Hepatocyte (in vitro differentiated cells): Measurements from ENCODE around the gene GALT. TPM values are rescaled to one million over a fixed set of nuclear protein-coding genes. Genes with fewer than 3 reads are reported as not detected.

Experiments used
- DNase-seq: peaks from one replicate; pipeline ENCODE4 v3.0.0-alpha.2; 2016; ENCODE audit warnings: low spot score
- H2AFZ ChIP-seq: fragments of 200-600 bp; sonication (generic); 2 replicates; pipeline ENCODE4 v1.6.0; 2016; ENCODE audit warnings: antibody characterized with exemption, mild to moderate bottlenecking
- H3K27ac ChIP-seq: fragments of 200-600 bp; sonication (generic); 2 replicates; pipeline ENCODE4 v1.5.1; 2016; ENCODE audit warnings: mild to moderate bottlenecking
- H3K27me3 ChIP-seq: fragments of 200-600 bp; sonication (generic); 2 replicates; pipeline ENCODE4 v1.6.1; 2016
- H3K36me3 ChIP-seq: fragments of 200-600 bp; sonication (generic); replicated peaks from 2 replicates; pipeline ENCODE4 v1.5.1; 2016; ENCODE audit warnings: low read depth; ENCODE audit not compliant: insufficient read depth
- H3K4me1 ChIP-seq: fragments of 200-600 bp; sonication (generic); 2 replicates; pipeline ENCODE4 v1.5.1; 2016; ENCODE audit warnings: mild to moderate bottlenecking, moderate library complexity; ENCODE audit not compliant: insufficient read depth
- H3K4me2 ChIP-seq: fragments of 200-600 bp; sonication (generic); 2 replicates; pipeline ENCODE4 v1.6.0; 2016
- H3K4me3 ChIP-seq: fragments of 200-600 bp; sonication (generic); 2 replicates; pipeline ENCODE4 v1.5.1; 2016; ENCODE audit warnings: mild to moderate bottlenecking
- H3K79me2 ChIP-seq: fragments of 200-600 bp; sonication (generic); 2 replicates; pipeline ENCODE4 v1.6.0; 2017; ENCODE audit warnings: mild to moderate bottlenecking
- H3K9me2 ChIP-seq: fragments of 200-600 bp; sonication (generic); replicated peaks from 2 replicates; pipeline ENCODE4 v1.6.0; 2017; ENCODE audit warnings: mild to moderate bottlenecking; ENCODE audit not compliant: insufficient read depth
- H3K9me3 ChIP-seq: fragments of 200-600 bp; sonication (generic); 2 replicates; pipeline ENCODE4 v1.5.1; 2016; ENCODE audit warnings: low read depth, mild to moderate bottlenecking
- H4K20me1 ChIP-seq: fragments of 200-600 bp; sonication (generic); 2 replicates; pipeline ENCODE4 v1.6.0; 2016; ENCODE audit warnings: mild to moderate bottlenecking; ENCODE audit not compliant: insufficient read depth, poor library complexity, severe bottlenecking
- EZH2 ChIP-seq: fragments of 200-600 bp; sonication (generic); IDR thresholded peaks from 2 replicates; pipeline ENCODE4 v1.6.1; 2016; ENCODE audit warnings: antibody characterized with exemption, mild to moderate bottlenecking, borderline replicate concordance
- EZH2phosphoT487 ChIP-seq: fragments of 200-600 bp; sonication (generic); IDR thresholded peaks from one replicate; pipeline ENCODE4 v1.6.1; 2018; ENCODE audit warnings: antibody characterized with exemption, mild to moderate bottlenecking, low read depth, moderate library complexity; ENCODE audit not compliant: unreplicated experiment, severe bottlenecking
- WGBS: methylation state at CpG from one replicate; pipeline ENCODE4 v1.1.6; 2016; ENCODE audit warnings: low lambda C conversion rate; ENCODE audit errors: missing lambda C conversion rate; 5-methylcytosine and 5-hydroxymethylcytosine counted together
- polyA plus RNA-seq: library from polyadenylated mRNA; unstranded; fragments of >200 nt; fragmentation: Nextera tagmentation; extraction: Ambion mirVana; gene quantifications from 2 replicates; pipeline ENCODE4 v1.2.1, GENCODE V29; 2016
- total RNA-seq: library from RNA; depleted of rRNA; stranded (reverse); fragments of >200 nt; gene quantifications from 2 replicates; pipeline ENCODE4 v1.2.3, GENCODE V29; 2014
- TF ChIP-seq, protein P1 (sequence below): fragments of 200-600 bp; sonication (generic); IDR thresholded peaks from 2 replicates; pipeline ENCODE4 v1.5.1; 2016; ENCODE audit warnings: antibody characterized with exemption, mild to moderate bottlenecking; ENCODE audit not compliant: poor library complexity

The GALT gene
- total and polyA plus RNA-seq, 2 experiments from 2014 or later = 46.1 to 121 TPM

DNA sequence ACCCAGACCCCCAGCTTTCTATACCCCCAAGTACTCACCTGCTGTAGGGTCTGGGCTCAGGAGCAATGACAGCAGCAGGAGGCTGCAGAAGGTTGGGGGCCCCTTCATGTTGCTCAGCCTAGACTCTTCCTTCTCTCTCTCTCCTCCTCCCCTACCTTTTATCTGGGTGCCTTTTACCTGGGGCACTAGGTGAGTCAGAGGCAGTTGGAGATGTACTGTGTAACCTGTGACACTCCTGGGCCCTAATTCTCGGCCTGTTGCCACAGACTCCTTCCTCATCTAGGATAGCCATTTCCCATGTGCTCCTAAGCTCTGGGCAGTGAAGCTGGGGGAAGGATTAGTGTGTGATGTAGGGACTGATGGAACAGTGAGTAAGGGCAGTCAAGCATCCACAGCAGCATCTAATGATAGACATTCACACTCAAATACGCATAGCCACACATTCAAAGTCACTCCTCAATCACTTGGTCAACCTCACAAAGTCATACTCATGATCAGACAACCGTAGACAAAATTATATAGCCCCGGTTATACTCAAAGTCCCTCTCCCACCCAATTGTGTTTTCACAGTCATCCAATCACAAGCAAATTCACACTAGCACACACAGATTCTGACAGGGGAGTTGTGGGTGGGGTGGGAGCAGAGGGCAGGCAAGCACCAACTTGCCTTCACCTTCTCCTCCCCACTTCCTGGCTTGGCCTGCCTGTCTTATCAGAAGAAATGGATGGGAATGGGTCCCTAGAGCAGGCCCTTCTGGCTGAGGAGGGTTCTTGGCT is 16.2 kb downstream of the GALT start, which contains the start of gene CCL27:
Gene CCL27 (minus strand): TSS at position 132 of the 777 bp plus-strand sequence. CDS start 24 bp downstream, at position 108.
- Histone ChIP-seq H3K4me2 (no peak within 1 kb of the TSS), H3K27me3 (no peaks in the 10 kb centered on the region), H3K79me2 (peaks cover 15% of the 10 kb centered on the region), H3K36me3 (no peaks in the 10 kb centered on the region), H3K9me2 (no peaks in the 10 kb centered on the region), H3K9me3 (no peaks in the 10 kb centered on the region), H3K27ac (no peak within 1 kb of the TSS), H2AFZ (no peak within 1 kb of the TSS), H4K20me1 (no peaks in the 10 kb centered on the region), H3K4me3 (no peak within 1 kb of the TSS), H3K4me1 (peaks cover 15% of the 10 kb centered on the region)
- DNase-seq = peak; percentile 4
- WGBS = 91% methylated on average over 4 of the region's 4 CpGs
- TF ChIP-seq, protein P1, sequence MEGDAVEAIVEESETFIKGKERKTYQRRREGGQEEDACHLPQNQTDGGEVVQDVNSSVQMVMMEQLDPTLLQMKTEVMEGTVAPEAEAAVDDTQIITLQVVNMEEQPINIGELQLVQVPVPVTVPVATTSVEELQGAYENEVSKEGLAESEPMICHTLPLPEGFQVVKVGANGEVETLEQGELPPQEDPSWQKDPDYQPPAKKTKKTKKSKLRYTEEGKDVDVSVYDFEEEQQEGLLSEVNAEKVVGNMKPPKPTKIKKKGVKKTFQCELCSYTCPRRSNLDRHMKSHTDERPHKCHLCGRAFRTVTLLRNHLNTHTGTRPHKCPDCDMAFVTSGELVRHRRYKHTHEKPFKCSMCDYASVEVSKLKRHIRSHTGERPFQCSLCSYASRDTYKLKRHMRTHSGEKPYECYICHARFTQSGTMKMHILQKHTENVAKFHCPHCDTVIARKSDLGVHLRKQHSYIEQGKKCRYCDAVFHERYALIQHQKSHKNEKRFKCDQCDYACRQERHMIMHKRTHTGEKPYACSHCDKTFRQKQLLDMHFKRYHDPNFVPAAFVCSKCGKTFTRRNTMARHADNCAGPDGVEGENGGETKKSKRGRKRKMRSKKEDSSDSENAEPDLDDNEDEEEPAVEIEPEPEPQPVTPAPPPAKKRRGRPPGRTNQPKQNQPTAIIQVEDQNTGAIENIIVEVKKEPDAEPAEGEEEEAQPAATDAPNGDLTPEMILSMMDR = no peak
- TF ChIP-seq EZH2 (no peak), EZH2phosphoT487 (no peak)

DNA sequence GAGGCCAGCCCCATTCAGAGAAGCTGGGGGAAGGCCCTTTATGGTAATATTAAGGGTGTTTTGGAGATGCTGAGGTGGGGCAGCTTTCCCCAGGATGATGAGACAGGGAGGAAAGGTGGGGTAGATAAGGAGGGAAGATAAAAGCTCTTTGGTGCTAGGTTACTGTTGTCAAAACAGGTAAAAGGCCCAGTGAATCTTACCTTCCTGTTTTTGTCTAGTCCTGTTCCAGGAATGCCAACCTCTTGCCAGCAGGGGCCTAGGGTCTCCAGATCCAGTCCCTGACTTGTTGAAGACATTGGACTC is 16.8 kb downstream of the GALT start:
- Histone ChIP-seq H3K4me3 (no peak overlapping the region), H3K36me3 (no peaks in the 10 kb centered on the region), H3K4me2 (no peak overlapping the region), H3K27ac (no peak overlapping the region), H3K27me3 (no peaks in the 10 kb centered on the region), H3K9me2 (no peaks in the 10 kb centered on the region), H2AFZ (no peak overlapping the region), H3K9me3 (no peaks in the 10 kb centered on the region), H3K79me2 (peaks cover 15% of the 10 kb centered on the region), H4K20me1 (no peaks in the 10 kb centered on the region), H3K4me1 (peaks cover 15% of the 10 kb centered on the region)
- TF ChIP-seq EZH2phosphoT487 = no peak
- TF ChIP-seq, protein P1 = no peak
- DNase-seq = no peak

DNA sequence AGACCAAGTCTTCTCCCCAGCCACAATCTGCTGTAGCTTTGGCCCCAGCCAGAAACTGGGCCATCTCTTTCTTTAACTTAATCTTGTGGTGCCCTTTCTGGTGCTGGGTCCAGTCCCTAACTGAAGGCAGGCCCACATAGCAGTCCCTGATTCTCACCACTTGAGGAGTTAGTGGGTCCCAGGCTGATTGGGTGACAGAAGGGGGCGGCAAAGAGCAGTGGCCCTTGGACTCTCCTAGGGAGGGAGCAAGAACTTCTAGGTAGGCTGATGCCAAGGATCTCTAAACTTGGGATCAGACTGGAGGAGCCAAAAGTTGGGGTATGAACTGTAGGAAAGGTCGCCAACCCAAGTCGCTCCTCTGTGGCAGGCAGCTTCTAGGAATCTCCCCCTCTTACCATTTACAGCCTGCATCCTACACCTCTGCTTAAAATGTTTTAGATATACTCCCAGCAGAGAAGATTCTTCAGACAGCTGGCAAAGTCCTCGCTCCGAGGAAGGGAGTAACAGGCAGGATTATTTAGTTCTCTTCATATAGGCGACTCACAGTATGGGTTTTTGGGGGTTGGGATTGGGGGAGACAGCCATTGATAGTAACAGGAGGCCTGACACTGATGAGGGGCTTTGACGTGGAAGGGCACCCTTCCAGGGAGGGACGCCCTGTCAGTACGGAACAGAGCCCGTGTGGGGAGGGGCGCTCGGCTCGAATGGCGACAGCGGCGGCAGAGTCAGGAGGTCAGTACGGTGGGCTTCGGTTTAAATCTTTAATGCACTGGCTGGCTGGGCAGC is 18.0 kb downstream of the GALT start:
- H3K4me2 ChIP-seq = peak overlapping the region; percentile 85
- H3K36me3 ChIP-seq = no peaks in the 10 kb centered on the region
- DNase-seq = peak; percentile 87
- WGBS = 11% methylated on average over 16 of the region's 18 CpGs
- no peaks in the 10 kb centered on the region for H3K9me3 ChIP-seq
- H3K4me3 ChIP-seq = peak overlapping the region; percentile 76
- no peaks in the 10 kb centered on the region for H3K27me3 ChIP-seq
- H3K27ac ChIP-seq = peak overlapping the region; percentile 99
- H4K20me1 ChIP-seq = no peaks in the 10 kb centered on the region
- peaks cover 15% of the 10 kb centered on the region for H3K79me2 ChIP-seq
- peak overlapping the region; percentile 74 for H2AFZ ChIP-seq
- H3K9me2 ChIP-seq = no peaks in the 10 kb centered on the region
- TF ChIP-seq EZH2phosphoT487 (no peak), EZH2 (no peak)
- TF ChIP-seq, protein P1 = peak; percentile 73
- H3K4me1 ChIP-seq = peaks cover 15% of the 10 kb centered on the region
